Pancreas (tissue), 10 donors: ENCODE results near the gene CDK5RAP3. TPM values are rescaled to one million over a fixed set of nuclear protein-coding genes. Genes with fewer than 3 reads are reported as not detected.
A peak's percentile ranks its signal among the peaks of the same experiment; 100 is the strongest.
"Not testable (repeated sequence)": the region's sequence is repeated elsewhere in the genome, so short reads cannot be mapped to it uniquely, and the experiment has no call there.

Experiments used
- ATAC-seq, 4 donors: fragments of 200-7000 bp; cut with Tn5 transposase; one replicate each; pipeline versions ENCODE4 v1.8.0 to v1.9.1; 2020; ENCODE audit warnings: mild to moderate bottlenecking in 4 of 4, moderate library complexity in 4 of 4
- DNase-seq, 6 donors: peaks; one replicate each; pipeline ENCODE4 v3.0.0-alpha.2; 2020
- FAIRE-seq: peaks from 2 replicates; lab custom pipeline; 2012; peaks lifted over from hg19 to GRCh38; lab: Jason Lieb, UNC
- H3K27ac ChIP-seq, 4 donors: fragments of 200-600 bp; sonication (generic); 1 replicate in 3 of 4; 2 replicates in 1 of 4; pipeline versions ENCODE4 v1.5.0 to v1.8.0; 2020
- H3K27me3 ChIP-seq, 4 donors: fragments of 200-600 bp; one replicate each; pipeline ENCODE4 v1.8.0; 2021
- H3K36me3 ChIP-seq, 3 donors: fragments of 200-600 bp; sonication (generic) in 1 of 3; one replicate each; pipeline versions ENCODE4 v1.5.0 to v1.8.0; 2020 to 2021
- H3K4me1 ChIP-seq, 3 donors: fragments of 200-600 bp; one replicate each; pipeline ENCODE4 v1.8.0; 2021
- H3K4me3 ChIP-seq, 4 donors: fragments of 200-600 bp; sonication (generic) in 2 of 4; one replicate each; pipeline versions ENCODE4 v1.5.0 to v1.8.0; 2020 to 2021
- H3K9me3 ChIP-seq, 4 donors: fragments of 200-600 bp; one replicate each; pipeline ENCODE4 v1.8.0; 2021
- CTCF ChIP-seq, 4 donors: fragments of 200-600 bp; sonication (generic) in 3 of 4; IDR thresholded peaks; one replicate each; pipeline versions ENCODE4 v1.5.0 to v1.8.0; 2021; ENCODE audit warnings: antibody characterized with exemption in 4 of 4
- WGBS, 2 donors: extraction: QIAGEN DNeasy Blood & Tissue Kit; methylation state at CpG; one replicate each; pipeline ENCODE4 v1.1.7; 2013; 5-methylcytosine and 5-hydroxymethylcytosine counted together
- intact Hi-C, 3 donors: fragments of 100-400 bp; cut with DNase I; formaldehyde crosslinking; loops; one replicate each; pipeline versions ENCODE4 v1.11.1 to v1.14.2; 2022
- polyA plus RNA-seq, 2 donors: library from polyadenylated mRNA; stranded (reverse); fragments of 200-250 nt; gene quantifications; one replicate each; pipeline ENCODE4 v1.2.3, GENCODE V29; 2013
- total RNA-seq, 6 donors: library from RNA; stranded (reverse); fragmentation: NEBNext Ultra II Directional in 4 of 6; extraction: Animal tissue kit (Norgen Biotek cat#: 25700) in 4 of 6; gene quantifications; one replicate each; pipeline versions ENCODE4 v1.2.1 to v1.2.4, GENCODE V29; 2021 to 2023
- donor health status: healthy with polysubstance abuse.
- donor health status: DM: no; HTN: no; CAD: no; lungs with moderate emphysema.
- donor health status: DM: no; HTN: no; CAD: no.
- donor health status: control.
- donor health status: control.
- donor health status: Bipolar disorder and iron deficiency.
- donor health status: DM: yes; HTN: yes; CAD: no.
- donor health status: DM: no; HTN: no; CAD: no.
- donor health status: DM: no; HTN: no; CAD: no.
- donor health status: DM: yes; HTN: yes; CAD: no.

CDK5RAP3 gene
- total and polyA plus RNA-seq, 8 donors = 134 to 1,312 (median 185) TPM

DNA sequence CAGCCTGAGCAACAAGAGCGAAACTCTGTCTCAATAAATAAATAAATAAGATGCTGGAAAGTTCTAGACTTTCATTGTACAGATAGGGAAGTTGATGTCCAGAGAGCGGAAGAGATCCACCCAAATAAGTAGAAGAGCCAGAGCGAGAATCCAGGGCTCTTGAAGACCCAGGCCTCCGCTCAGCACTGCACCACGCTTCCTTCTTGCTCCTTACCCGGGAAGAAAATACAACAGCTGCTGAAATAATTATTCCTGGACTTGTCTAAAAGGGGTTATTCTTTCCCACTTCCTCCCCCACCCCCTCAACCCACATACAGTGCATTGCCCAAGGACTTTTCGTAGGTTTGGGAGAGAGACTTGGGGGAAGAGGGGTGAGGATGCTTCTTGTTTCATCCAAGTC lies 26.7 kb downstream of the CDK5RAP3 start:
- 89 to 90% methylated on average over 7 of the region's 7 CpGs for WGBS, 2 donors
- Histone ChIP-seq H3K4me3 (no peak overlapping the region), H3K36me3 (no peaks in the 10 kb centered on the region), H3K27me3 (no peaks in the 10 kb centered on the region), H3K4me1 (peaks cover 10 to 20% (median 17%) of the 10 kb centered on the region in 3 donors), H3K27ac (no peak overlapping the region), H3K9me3 (no peaks in the 10 kb centered on the region)
- DNase-seq = no peak
- intact Hi-C loops = no loop called here
- ATAC-seq = no peak
- TF ChIP-seq CTCF (IDR thresholded peaks at IDR 0.05) = no peak
- FAIRE-seq = no peak

GRCh38 chr17:47998044-47998443 lies 27.1 kb downstream of the CDK5RAP3 start:
- FAIRE-seq = no peak
- 93 to 96% methylated on average over 7 of the region's 7 CpGs for WGBS, 2 donors
- no peak overlapping the region for H3K4me3 ChIP-seq
- no peak for ATAC-seq
- peaks cover 10 to 24% (median 17%) of the 10 kb centered on the region in 3 donors for H3K4me1 ChIP-seq
- TF ChIP-seq CTCF (IDR thresholded peaks at IDR 0.05) = no peak
- no peaks in the 10 kb centered on the region for H3K36me3 ChIP-seq
- H3K9me3 ChIP-seq = no peaks in the 10 kb centered on the region
- no peak overlapping the region for H3K27ac ChIP-seq
- intact Hi-C loops = no loop called here
- DNase-seq = no peak
- no peaks in the 10 kb centered on the region for H3K27me3 ChIP-seq

DNA sequence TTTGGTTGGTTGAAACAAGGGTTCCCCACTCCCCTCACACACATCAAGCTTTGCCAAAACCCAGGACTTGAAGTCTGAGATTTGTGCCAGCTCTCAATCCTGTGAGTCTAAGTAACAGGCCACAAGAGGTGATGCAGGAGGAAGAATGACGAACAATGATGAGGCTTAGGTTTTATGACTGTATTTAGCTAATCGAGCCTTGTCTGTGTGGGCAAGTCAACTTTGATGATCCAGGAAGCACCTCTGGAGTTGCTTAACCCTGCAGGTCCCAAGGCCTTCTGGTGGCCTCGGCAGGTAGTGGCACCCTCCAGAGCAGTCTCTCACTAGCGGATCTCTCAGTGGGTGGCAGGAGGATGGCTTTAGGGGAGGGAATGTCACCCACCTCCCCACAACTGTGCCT lies 28.7 kb downstream of the CDK5RAP3 start:
- Histone ChIP-seq H3K4me3 (no peak overlapping the region), H3K27me3 (no peaks in the 10 kb centered on the region), H3K27ac (no peak overlapping the region), H3K4me1 (peaks cover 5 to 21% (median 10%) of the 10 kb centered on the region in 3 donors), H3K9me3 (no peaks in the 10 kb centered on the region), H3K36me3 (no peaks in the 10 kb centered on the region)
- no peak for FAIRE-seq
- no peak for TF ChIP-seq CTCF (IDR thresholded peaks at IDR 0.05)
- DNase-seq = no peak
- 51 to 61% methylated on average over 4 of the region's 4 CpGs for WGBS, 2 donors
- ATAC-seq = no peak
- intact Hi-C loops = no loop called here

DNA sequence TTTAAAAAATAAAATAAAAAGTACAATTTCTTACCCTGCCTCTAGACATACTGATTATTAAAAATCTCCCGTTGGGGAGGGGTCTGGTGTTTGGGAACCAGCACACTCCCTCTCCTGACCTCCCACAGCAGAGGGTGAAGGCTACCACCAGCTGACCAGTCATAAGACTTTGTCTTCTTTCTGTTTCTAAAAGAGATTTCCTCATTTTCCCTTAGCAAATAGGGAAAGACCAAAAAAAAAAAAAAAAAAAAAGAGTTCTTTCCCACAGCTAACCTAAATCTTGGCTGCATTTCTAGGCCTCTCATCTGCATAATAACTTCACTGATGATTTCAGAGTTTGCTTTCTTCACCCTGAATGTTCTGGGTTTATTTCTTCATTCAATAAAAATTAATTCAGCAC lies 30.3 kb downstream of the CDK5RAP3 start:
- intact Hi-C loops = no loop called here
- DNase-seq (no peak), ATAC-seq (peak in 1 of 4 donors; percentile 35), FAIRE-seq (no peak)
- TF ChIP-seq CTCF (IDR thresholded peaks at IDR 0.05) = no peak
- no peaks in the 10 kb centered on the region for H3K36me3 ChIP-seq
- H3K27ac ChIP-seq = peak overlapping the region in 1 of 4 donors; percentile 23
- H3K4me1 ChIP-seq = peaks cover 0 to 9% (median 0%) of the 10 kb centered on the region in 3 donors
- no peak overlapping the region for H3K4me3 ChIP-seq
- no peaks in the 10 kb centered on the region for H3K27me3 ChIP-seq
- no peaks in the 10 kb centered on the region for H3K9me3 ChIP-seq
- 81 to 88% methylated on average over 1 of the region's 1 CpG for WGBS, 2 donors

- not testable (repeated sequence) for H3K4me3 ChIP-seq
Observed at GRCh38 chr17:48001657-48002056, 30.7 kb downstream of the CDK5RAP3 start.

More at GRCh38 chr17:48001657-48002056, 30.7 kb downstream of the CDK5RAP3 start:
- ATAC-seq, H3K4me1 ChIP-seq, FAIRE-seq, intact Hi-C loops, H3K36me3 ChIP-seq, DNase-seq, H3K27me3 ChIP-seq, H3K9me3 ChIP-seq: not testable (repeated sequence)
- WGBS, 2 donors = 90 to 94% methylated on average over 5 of the region's 5 CpGs
- H3K27ac ChIP-seq = peak overlapping the region in 2 of 4 donors; percentile 73 to 74
